Uterus (tissue), 2 donors: Measurements from ENCODE around the gene ADRA2A.

Experiments
- CTCF ChIP-seq, 4 experiments: fragments of 200-600 bp in 2 of 4; fragments of 450-650 bp in 2 of 4; sonication (generic) in 2 of 4; IDR thresholded peaks; one replicate each; pipeline ENCODE4 v1.5.1; 2016 to 2019; ENCODE audit warnings: antibody characterized with exemption in 4 of 4, mild to moderate bottlenecking in 2 of 4, moderate library complexity in 1 of 4
- POLR2A ChIP-seq, 2 donors: fragments of 450-650 bp; IDR thresholded peaks; one replicate each; pipeline ENCODE4 v1.6.1; 2016; ENCODE audit warnings: antibody characterized with exemption in 2 of 2, mild to moderate bottlenecking in 1 of 2, moderate library complexity in 1 of 2

DNA sequence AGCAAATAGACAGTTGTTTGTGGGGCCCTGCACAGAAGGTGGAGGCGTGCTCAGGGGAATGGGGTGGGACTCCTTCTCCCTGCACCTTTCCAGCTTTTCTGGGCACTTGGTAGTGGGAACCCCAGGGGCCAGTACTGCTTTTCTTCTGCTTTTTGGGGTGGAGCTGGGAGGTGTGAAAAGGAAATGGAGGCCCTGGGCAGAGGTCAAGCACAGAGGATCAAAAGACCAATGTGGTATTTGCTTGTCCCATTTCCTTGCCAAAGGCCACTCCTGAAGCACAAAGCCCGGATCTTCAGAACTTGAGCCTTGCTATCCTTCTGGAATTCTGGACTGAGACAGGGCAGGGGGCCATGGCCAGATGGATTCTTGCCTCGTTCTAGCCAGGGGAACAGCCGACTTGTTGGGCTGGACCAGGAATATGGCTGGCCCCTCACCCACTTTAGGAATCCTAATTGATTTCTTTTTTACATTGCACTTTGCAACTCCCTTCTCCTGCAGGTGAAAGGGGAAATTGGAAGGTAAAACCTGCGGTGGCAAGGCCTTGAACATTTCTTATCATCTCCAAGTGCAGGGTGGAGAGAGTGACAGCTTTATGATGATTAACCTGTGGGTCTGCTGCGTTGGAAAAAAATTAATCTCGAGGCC is 26.5 kb downstream of the ADRA2A start:
- no peak for TF ChIP-seq POLR2A (IDR thresholded peaks at IDR 0.05)
- no peak for TF ChIP-seq CTCF (IDR thresholded peaks at IDR 0.05)
